Mesodermal cell (in vitro differentiated cells): ENCODE measurements around the gene PCYT1A.

Source experiments
- H3K27ac ChIP-seq: 2 replicates; pipeline ENCODE4 v1.7.0; 2013; ENCODE audit warnings: mild to moderate bottlenecking, low read depth, low read length, moderate library complexity; ENCODE audit not compliant: severe bottlenecking
- H3K36me3 ChIP-seq: 2 replicates; pipeline ENCODE4 v1.7.1; 2013; ENCODE audit warnings: mild to moderate bottlenecking, low read length, moderate library complexity; ENCODE audit not compliant: control insufficient read depth, insufficient read depth
- H3K4me1 ChIP-seq: one replicate; pipeline ENCODE4 v1.7.1; 2013; ENCODE audit warnings: mild to moderate bottlenecking, low read length; ENCODE audit not compliant: insufficient read depth, control insufficient read depth, poor library complexity, severe bottlenecking
- H3K4me3 ChIP-seq: 2 replicates; pipeline ENCODE4 v1.7.0; 2013; ENCODE audit warnings: low read length, control low read depth, mild to moderate bottlenecking; ENCODE audit not compliant: insufficient read depth, poor library complexity, severe bottlenecking; ENCODE audit errors: extremely low read depth
- H3K9me3 ChIP-seq: 2 replicates; pipeline ENCODE4 v1.7.1; 2013; ENCODE audit warnings: mild to moderate bottlenecking, low read length, moderate library complexity; ENCODE audit not compliant: control insufficient read depth
- WGBS, 2 experiments: methylation state at CpG; one replicate each; pipeline ENCODE4 v1.1.5; 2013; ENCODE audit warnings: missing lambda C conversion rate in 2 of 2; ENCODE audit not compliant: insufficient coverage in 2 of 2; 5-methylcytosine and 5-hydroxymethylcytosine counted together

Gene PCYT1A

DNA sequence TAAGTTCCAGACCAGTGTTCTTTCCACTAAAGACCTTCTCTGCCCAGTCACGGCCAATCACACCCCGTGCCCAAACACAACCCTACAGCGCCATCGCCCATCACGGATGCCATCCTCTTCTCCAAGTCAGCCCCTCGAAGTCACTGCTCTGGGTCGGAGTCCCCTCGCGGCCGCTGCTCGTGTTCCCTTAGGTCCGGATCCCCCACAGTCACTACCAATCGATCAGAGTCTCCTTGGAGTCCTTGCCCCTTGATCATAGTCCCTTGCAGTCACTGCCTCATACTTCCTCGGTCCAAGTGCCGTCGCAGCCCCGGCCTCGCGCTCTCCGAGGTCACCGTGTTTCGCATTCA is 461 bp downstream of the PCYT1A start:
- Histone ChIP-seq H3K27ac (peak overlapping the region; percentile 95), H3K9me3 (no peaks in the 10 kb centered on the region), H3K4me3 (peak overlapping the region; percentile 92), H3K4me1 (peaks cover 18% of the 10 kb centered on the region), H3K36me3 (peaks cover 6% of the 10 kb centered on the region)
- WGBS, 2 experiments = 0% methylated on average over 20 to 22 of the region's 22 CpGs

DNA sequence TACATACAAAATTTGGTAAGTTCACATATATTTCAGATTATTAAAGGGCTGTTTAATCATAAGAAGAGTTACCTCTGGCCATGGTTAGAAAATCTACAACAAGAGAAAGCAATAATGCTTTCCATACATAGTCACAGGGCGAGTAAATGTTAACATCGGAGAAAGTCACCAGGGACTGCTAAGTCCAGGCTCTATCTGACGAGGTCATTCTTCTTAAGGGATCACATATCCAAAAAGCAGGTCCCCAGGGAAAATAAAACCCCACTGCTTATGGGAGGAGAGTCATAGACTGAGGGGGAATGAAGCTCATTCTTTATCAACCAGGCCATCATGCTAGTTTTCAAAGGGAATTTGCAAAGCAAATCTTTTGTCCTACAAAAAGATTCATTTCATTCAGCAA is 3.1 kb downstream of the PCYT1A start:
- Histone ChIP-seq H3K27ac (no peak overlapping the region), H3K9me3 (no peaks in the 10 kb centered on the region), H3K4me1 (peaks cover 35% of the 10 kb centered on the region), H3K4me3 (no peak overlapping the region), H3K36me3 (peaks cover 8% of the 10 kb centered on the region)
- WGBS, 2 experiments = 90% methylated on average over 2 of the region's 3 CpGs; no CpG with 5 or more reads in 1 of the 2 experiments

DNA sequence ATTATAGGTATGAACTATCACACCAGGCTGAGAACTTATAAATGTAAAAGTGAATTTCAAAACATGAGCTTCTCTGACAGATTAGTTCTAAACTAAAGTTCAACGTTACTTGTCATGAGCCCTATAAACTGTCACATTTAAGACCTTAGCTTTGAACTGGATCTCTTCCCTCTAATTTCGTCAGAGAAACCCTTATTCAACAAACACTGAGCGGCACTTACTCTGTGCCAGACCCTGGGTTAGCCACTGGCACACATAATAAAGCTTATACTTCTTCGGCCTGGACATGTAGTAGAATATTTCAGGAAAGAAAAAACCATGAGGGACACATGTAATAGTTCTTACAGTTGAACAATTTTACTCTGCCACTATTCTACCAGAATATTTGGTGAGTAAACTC is 5.6 kb downstream of the PCYT1A start:
- no peak overlapping the region for H3K4me3 ChIP-seq
- peaks cover 44% of the 10 kb centered on the region for H3K4me1 ChIP-seq
- WGBS, 2 experiments = 88 to 94% methylated on average over 2 to 3 of the region's 4 CpGs
- peaks cover 14% of the 10 kb centered on the region for H3K36me3 ChIP-seq
- no peaks in the 10 kb centered on the region for H3K9me3 ChIP-seq
- H3K27ac ChIP-seq = no peak overlapping the region

DNA sequence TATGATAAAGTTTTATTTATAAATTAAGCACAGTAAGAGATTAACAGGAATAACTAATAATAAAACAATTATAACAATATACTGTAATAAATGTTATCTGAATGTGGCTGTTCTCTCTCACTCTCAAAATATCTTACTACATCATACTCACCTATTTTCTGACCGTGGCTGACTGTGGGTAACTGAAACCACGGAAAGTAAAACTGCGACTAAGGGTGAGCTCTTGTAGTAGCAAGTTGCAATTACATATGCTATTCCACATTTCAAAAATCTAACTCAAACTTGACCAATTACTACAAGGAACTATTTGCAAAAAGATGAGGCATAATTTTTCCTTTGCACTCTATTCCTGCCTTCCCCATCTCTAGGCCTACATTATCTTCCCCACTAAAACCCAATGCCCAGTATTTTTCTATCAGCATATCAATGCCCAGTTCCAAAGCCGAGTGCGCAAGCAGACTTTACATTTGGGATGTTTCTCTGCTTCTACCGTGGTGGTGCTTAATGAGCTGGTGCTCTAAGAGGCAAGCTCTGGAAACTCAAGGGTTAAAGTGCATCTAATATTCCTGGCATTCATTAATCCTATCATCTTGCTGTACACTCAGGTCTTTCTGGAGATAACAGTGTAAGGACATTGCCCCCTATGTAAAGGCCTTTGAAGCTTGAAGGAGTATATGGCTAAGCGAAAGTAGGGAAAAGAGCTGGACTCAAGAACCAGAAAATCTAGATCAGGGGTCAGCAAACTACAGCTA is 6.7 kb downstream of the PCYT1A start:
- peaks cover 21% of the 10 kb centered on the region for H3K36me3 ChIP-seq
- H3K9me3 ChIP-seq = no peaks in the 10 kb centered on the region
- H3K4me1 ChIP-seq = peaks cover 41% of the 10 kb centered on the region
- 89 to 100% methylated on average over 5 to 6 of the region's 7 CpGs for WGBS, 2 experiments
- no peak overlapping the region for H3K27ac ChIP-seq
- no peak overlapping the region for H3K4me3 ChIP-seq

DNA sequence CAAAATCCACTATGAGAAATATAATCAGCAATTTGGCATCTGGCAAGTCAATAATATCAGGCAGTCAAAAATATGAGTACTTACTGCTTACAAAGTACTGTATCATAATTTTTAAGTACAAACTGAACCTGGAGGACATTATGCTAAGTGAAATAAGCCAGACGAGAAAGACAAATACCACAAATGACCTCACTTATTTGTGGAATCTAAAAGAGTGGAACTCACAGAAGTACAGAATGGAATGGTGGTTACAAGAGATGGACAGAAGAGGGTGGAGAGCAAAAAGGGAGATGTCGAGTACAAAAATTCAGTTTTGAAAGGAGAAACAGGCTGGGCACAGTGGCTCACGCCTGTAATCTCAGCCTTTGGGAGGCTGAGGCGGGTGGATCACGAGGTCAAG is 12.4 kb downstream of the PCYT1A start:
- H3K4me3 ChIP-seq = no peak overlapping the region
- H3K9me3 ChIP-seq = peaks cover 10% of the 10 kb centered on the region
- peaks cover 56% of the 10 kb centered on the region for H3K36me3 ChIP-seq
- no peak overlapping the region for H3K27ac ChIP-seq
- WGBS, 2 experiments = 85 to 97% methylated on average over 2 to 5 of the region's 5 CpGs
- peaks cover 15% of the 10 kb centered on the region for H3K4me1 ChIP-seq

DNA sequence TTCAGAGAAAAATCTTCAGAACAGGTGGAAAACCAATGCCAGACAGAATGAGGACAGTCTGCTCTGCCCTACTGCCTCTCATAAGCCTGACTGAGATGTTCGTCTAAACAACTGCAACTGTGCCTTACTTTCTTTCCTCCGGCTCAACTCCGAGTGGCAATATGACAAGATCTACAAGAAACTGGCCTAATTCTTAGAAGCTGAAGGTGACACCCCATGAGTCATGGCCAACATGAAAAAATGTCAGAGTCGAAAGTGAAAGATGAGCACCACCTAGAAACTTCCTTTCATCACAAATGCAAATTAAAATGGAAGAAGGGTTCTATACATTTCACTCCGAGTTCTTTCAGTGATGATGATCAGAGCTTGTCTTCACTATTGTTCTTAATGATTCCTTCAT is 12.9 kb downstream of the PCYT1A start:
- WGBS, 2 experiments = 90 to 98% methylated on average over 4 of the region's 5 CpGs
- Histone ChIP-seq H3K36me3 (peaks cover 61% of the 10 kb centered on the region), H3K27ac (no peak overlapping the region), H3K4me1 (peaks cover 11% of the 10 kb centered on the region), H3K9me3 (peaks cover 10% of the 10 kb centered on the region), H3K4me3 (no peak overlapping the region)

DNA sequence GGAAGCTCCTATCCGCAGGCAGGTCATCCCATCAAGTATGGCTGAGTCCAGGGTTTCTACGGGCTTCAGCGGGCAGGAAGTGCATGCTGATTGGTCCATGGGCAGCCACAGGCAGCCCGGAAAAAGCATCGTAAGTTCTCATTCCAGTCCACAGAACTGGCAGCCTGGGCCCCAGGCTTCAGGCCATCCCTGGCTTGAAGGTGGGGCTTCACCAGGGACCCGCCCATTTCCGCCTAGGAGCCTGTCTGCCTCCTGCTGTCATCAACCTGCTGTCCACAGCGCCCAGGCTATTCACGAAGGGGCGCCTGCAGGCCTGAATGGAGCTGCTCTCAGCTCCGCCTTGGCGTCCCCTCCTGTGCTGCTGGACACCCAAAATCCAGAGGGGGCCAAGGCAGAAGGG is 13.9 kb downstream of the PCYT1A start:
- Histone ChIP-seq H3K36me3 (peaks cover 71% of the 10 kb centered on the region), H3K9me3 (peaks cover 10% of the 10 kb centered on the region), H3K4me3 (no peak overlapping the region), H3K4me1 (peaks cover 7% of the 10 kb centered on the region), H3K27ac (no peak overlapping the region)
- WGBS, 2 experiments = 96 to 98% methylated on average over 12 of the region's 12 CpGs

DNA sequence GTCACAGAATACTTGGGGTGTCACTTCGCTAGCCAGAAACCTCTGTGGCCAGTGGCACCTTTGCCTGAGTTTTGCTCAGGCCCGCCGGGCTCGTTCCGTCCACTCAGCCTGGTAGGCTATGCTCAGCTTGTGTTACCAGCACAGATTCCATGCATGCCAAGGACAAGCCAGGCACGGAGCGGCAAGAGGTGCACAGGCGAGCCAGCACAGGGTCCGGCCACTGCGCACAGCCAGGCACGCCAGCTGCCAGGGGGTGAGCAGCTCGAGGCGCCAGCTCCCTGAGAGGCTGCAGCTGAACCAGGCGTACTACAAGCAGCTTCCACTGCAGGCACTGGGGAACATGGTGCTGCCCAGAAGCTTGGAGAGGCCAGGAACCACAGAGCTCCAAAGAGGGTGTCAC is 14.7 kb downstream of the PCYT1A start:
- Histone ChIP-seq H3K9me3 (peaks cover 10% of the 10 kb centered on the region), H3K4me1 (no peaks in the 10 kb centered on the region), H3K4me3 (no peak overlapping the region), H3K36me3 (peaks cover 73% of the 10 kb centered on the region), H3K27ac (no peak overlapping the region)
- WGBS, 2 experiments = 95 to 96% methylated on average over 14 of the region's 14 CpGs

DNA sequence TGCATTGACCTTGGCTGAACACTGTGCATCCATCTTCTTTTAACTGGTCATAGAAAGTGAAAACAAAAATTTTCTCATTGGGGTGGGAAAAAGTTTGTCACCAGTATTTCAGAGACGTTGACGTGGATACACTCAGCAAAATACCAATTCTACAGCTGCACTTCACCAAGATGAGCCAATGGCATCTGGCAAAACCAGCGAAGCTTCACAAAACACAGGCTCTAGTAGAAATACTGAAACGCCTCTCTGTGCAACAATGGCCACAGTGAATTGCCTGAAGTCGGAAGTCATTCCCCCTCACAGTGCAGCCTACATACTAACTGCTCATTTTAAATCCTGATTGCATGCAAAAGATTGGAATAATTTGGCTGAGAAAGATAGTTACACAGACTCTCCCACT is 17.0 kb downstream of the PCYT1A start:
- Histone ChIP-seq H3K27ac (no peak overlapping the region), H3K4me3 (no peak overlapping the region), H3K9me3 (peaks cover 10% of the 10 kb centered on the region), H3K36me3 (peaks cover 88% of the 10 kb centered on the region), H3K4me1 (no peaks in the 10 kb centered on the region)
- 100% methylated on average over 3 to 4 of the region's 5 CpGs for WGBS, 2 experiments

DNA sequence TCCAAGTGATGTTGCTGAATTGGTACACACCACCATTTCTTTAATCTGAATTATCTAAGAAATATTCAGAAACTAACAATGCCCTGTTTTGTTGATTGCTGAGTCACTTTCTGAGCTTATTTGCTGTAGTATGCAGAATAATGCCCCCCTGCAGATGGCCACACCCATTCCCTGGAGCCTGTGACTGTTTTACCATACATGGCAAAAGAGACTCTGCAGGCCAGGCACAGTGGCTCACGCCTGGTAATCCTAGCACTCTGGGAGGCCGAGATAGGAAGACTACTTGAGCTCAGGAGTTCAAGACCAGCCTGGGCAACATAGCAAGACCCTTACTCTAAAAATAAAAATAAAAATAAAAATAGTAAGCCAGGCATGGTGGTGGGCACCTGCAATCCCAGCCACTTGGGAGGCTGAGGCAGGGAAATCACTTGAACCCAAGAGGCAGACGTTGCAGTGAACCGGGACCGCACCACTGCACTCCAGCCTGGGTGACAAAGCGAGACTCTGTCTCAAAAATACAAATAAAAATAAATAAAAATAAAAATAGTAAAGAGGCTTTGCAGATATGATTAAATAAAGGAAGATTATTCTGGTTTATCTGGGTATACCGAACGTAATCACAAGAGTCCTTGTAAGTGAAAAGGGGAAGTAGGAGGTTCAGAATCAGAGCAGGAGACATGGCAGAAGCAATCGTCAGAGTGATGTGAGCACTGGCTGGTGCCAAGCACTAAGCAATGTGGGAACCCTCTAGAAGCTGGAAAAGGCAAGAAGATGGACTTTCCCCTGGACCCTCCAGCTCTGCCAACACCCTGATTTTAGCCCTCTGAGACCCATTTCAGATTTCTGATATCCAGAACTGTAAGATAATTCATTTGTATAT is 19.0 kb downstream of the PCYT1A start:
- H3K4me1 ChIP-seq = no peaks in the 10 kb centered on the region
- H3K9me3 ChIP-seq = peaks cover 2% of the 10 kb centered on the region
- 82 to 86% methylated on average over 4 to 5 of the region's 9 CpGs for WGBS, 2 experiments
- H3K36me3 ChIP-seq = peaks cover 83% of the 10 kb centered on the region
- no peak overlapping the region for H3K27ac ChIP-seq
- no peak overlapping the region for H3K4me3 ChIP-seq

DNA sequence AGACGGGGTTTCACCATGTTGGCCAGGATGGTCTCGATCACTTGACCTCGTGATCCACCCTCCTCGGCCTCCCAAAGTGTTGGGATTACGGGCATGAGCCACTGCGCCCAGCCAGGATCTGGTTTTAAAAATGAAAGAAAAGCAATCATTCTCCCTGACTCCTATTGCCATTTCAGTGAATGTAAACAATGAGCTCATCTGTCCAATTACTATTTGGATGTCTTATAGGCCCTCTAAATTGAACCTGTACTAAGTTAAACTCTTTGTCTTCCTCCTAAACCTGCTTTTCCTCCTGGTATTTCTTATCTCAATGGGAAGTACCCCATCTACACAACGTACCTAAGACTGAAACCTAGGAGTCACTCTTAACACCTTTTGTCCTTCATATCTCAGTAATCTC is 23.7 kb downstream of the PCYT1A start:
- Histone ChIP-seq H3K4me1 (no peaks in the 10 kb centered on the region), H3K27ac (no peak overlapping the region), H3K36me3 (peaks cover 74% of the 10 kb centered on the region), H3K9me3 (no peaks in the 10 kb centered on the region), H3K4me3 (no peak overlapping the region)
- WGBS, 2 experiments = 95 to 98% methylated on average over 7 of the region's 7 CpGs
